GM18511 (cell line): ENCODE measurements around the gene ZNF277.
"Not testable (repeated sequence)": the region's sequence is repeated elsewhere in the genome, so short reads cannot be mapped to it uniquely, and the experiment has no call there.

Experiments
- ATAC-seq: cut with Tn5 transposase; IDR thresholded peaks from one replicate; pipeline ENCODE4 v1.9.1; 2021; ENCODE audit warnings: mild to moderate bottlenecking, moderate library complexity; ENCODE audit not compliant: unreplicated experiment

Gene ZNF277

DNA sequence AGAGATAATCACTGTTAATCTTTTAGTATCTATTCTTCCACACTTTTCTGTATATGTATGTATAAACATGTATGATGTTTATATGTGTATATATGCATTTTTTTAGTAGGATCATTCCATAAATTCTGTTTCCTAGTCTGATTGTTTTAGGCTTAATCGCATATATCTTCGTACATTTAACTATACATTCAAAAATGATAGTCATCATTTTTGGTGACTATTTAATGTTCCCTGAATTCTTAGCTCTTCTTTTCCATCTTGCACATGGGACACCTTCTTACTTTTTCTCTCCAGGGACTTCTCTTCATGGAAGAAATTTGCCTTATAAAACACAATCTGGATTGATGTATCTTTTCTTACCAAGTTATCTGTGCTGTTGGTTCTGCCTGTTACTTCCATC lies 42.1 kb downstream of the ZNF277 start:
- ATAC-seq = no peak

DNA sequence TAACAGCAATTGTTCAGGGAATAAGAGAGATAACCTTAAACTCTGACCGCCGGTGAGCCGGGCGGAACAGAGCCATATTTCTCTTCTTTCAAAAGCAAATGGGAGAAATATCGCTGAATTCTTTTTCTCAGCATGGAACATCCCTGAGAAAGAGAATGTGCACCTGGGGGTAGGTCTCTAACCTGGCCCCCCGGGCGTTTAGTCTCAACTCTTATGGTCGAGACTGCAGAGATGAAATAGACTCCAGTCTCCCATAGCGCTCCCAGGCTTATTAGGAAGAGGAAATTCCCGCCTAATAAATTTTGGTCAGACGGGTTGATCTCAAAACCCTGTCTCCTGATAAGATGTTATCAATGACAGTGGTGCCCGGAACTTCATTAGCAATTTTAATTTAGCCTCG lies 43.5 kb downstream of the ZNF277 start:
- ATAC-seq = not testable (repeated sequence)

DNA sequence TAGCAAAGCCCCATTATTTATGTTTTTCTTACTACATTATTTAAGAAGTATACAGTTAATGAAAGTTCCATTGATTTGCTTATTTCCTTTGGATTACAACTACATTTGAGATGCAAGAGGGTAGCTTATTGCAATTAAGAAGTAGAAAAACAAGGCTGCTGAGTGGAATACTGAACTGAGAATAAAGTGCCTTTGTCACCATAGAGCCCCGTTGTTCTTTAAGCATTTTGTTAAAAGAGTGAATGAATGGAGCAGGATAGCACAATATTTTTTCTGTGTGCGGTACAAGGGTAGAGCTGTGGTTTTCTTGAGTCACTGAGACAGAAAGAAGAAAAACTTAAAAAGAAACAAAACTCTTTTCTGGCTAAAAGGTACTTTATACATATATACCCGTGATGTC lies 45.6 kb downstream of the ZNF277 start:
- ATAC-seq = no peak

GRCh38 chr7:112252691-112253090 lies 46.2 kb downstream of the ZNF277 start:
- no peak for ATAC-seq

GRCh38 chr7:112254156-112254555 lies 47.7 kb downstream of the ZNF277 start:
- ATAC-seq = no peak

DNA sequence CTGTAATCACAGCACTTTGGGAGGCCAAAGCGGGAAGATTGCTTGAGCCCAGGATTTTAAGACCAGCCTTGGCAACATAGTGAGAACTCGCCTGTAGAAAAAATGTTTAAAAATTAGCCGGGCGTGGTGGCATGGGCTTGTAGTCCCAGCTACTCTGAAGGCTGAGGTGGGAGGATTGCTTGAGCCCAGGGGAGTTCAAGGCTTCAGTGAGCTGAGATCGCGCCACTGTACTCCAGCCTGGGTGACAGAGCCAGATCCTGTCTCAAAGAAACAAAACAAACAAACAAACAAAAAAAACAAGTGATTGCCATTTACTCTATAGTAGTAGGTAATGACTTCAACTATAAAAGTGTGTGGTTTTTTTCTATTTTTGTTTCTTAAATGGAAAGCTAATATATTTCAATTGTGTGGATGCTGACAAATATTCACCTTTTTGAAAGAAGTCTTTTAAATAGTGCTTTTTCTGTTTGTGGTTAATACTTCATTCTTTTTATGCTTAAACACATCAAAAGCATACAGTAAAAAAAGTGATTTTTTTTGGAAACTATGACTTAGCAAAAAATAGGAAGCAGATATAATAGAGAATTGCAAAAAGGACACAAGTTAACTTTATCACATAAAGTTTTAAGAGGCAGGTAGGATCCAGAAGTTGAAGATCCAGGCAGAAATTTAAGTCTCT lies 48.4 kb downstream of the ZNF277 start:
- ATAC-seq = no peak

DNA sequence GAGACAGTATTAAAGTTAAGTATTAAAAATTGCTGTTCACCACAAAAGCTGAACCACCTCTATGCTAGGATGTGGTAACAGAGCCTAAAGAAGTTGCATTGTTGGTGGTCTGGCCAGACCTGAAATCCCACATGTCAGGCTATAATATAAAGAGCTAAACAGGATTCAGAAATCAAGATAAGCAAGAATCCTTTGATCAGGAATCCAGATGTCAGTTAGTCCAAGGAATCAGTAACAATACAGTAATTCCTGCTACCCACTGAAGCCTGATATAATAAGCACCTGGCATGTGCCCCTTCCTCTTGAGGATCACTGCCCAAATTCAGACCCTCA lies 48.9 kb downstream of the ZNF277 start:
- no peak for ATAC-seq

- no peak for ATAC-seq
These were observed 50.6 kb downstream of the ZNF277 start for GRCh38 chr7:112257073-112257472.

GRCh38 chr7:112260911-112261310 lies 54.4 kb downstream of the ZNF277 start:
- ATAC-seq = no peak

DNA sequence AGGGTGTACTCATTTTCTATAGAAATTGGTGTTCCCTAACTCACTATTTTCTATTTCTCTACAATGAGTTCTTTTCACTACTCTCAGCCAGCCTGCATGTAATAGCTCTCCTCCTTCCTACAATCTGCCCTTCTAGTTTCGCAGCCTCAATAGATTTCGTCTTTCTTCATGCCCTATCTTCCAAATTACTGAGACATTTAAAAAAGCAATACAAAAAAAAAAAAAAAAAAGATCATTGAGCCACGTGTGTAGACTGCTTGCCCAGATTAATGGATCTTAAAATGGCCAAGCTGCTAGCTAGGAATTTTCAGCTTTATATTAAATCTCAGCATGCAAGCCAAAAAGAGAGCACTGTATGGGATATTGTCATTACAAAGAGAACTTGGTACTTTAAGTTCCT lies 55.5 kb downstream of the ZNF277 start:
- ATAC-seq = no peak

DNA sequence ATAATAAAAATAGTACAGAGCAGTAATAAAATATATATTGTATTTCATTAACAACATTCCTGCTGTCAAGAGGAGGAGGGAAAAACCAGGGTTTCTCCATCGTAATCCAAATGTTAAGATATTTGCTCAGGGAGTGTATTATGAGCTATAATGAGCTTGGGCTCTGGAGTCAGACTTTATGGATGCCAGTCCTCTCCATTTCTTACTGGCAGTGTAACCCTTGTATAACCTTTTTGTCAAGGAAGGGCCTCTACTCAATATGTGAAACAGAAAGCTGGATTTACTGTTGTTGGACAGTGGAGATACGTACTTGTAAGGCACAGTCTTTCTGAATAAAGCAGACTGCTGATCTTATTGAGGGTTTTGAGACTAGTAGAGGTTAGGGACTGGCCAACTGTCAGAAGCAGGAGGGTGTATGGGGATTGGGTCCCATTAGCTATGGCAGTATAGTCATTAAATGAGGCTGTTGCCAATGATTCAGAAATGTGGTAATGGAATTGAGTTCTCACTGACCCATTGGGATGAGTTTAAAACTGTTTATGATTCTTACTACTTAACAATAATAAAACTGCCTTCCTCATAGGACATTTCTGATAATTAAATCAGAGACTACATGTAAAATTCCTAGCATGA lies 56.5 kb downstream of the ZNF277 start:
- no peak for ATAC-seq

DNA sequence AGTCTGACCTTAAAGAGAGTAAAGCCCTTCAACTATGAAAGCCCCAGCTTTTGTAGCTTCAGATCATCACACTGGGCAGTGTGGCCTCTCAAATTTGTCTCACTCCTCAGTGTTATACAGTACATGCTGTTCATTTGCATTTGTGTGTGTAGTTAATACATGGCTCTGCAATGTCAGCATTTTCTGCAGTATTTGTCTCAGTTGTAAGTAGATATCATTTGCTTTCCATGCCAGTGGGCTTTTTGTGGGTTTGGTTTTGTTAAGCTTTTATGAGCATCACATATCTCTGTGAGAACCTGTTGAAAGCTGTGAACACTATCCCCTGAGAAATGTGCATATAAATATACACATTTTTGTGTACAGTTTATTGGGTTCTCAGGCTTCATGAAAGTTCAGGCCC lies 57.0 kb downstream of the ZNF277 start:
- ATAC-seq = no peak

DNA sequence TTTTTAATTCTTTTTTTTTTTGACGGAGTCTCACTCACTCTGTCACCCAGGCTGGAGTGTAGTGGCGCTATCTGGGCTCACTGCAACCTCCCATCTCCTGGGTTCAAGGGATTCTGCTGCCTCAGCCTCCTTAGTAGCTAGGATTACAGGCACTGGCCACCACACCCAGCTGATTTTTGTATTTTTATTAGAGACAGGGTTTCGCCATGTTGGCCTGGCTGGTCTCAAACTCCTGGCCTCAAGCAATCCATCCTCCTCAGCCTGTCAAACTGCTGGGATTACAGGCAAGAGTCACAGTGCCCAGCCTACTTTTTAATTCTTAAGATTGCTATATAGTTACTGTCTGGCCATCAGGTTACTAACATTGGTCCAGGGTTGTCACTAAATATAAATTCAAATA lies 59.6 kb downstream of the ZNF277 start:
- no peak for ATAC-seq

DNA sequence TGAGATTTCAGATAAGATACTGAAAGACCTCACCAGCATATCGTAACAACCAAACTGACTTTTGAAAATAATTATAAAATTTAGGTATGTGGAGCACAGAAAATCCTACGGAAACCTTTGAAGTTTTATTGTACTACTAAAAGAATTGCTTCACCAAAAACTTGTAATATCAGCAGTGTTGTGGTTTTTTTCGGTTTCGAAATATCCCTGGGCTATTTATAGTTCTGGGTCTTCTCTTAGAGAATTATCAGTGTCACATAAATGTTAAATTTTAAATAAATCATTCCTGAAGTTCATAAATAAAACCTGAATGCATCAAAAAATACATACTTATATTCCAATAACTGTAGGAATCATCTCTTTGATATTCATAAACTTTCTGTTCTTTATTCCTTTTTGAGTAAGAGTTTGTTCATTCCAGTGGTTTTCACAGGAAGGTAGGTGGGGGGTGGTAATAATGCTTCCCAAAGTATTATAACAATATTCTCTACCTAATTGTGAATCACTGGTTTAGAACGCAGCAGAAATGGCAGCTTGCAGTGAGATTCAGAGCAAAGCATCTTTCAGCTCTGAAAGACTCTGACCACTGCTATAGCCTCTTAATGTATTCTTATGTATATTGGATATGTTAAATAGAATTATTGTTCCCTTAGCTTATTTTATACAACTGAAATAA lies 60.2 kb downstream of the ZNF277 start:
- no peak for ATAC-seq

DNA sequence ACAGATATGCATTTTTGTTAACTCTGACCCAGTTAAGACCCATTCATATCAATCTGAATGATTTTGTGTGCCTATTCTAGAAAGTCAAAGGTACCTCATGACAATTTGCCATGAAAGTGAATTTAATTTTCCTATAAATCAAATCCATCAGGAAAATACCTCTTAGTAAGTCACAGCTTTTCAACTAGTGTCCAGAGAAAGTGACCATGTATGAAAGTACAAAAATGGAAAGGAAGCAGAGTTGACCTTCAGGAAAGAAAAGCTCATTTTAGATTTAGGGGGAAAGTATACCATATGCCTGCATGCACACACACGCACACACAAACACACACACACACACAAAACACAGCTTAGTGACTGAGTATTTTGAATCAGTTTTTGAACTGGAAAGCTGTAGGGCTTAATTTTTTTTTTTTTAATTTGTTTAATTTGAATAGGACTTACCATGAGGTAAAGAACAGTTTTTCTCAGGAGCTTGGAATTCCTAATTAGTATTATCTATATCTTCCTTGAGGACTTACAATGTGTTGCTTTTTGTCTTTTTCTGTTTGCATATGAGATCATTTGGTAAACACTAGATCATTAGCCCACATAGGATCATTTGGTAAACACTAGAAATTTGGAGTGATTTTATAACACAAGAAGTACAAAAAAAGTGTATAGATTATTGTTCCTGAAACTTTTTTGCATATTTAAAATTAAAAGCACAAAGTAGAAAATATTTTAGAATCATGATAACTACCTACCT lies 61.6 kb downstream of the ZNF277 start:
- ATAC-seq = no peak

- ATAC-seq = no peak
These were observed 64.7 kb downstream of the ZNF277 start for GRCh38 chr7:112271162-112271561.

GRCh38 chr7:112272921-112273561 lies 66.5 kb downstream of the ZNF277 start:
- ATAC-seq = no peak

GRCh38 chr7:112279042-112279441 lies 72.5 kb downstream of the ZNF277 start:
- no peak for ATAC-seq

GRCh38 chr7:112280267-112280666 lies 73.8 kb downstream of the ZNF277 start:
- no peak for ATAC-seq

- ATAC-seq = no peak
These were observed 76.1 kb downstream of the ZNF277 start for GRCh38 chr7:112282476-112283188.
